ENCODE data around the gene ARHGAP26.

Gene ARHGAP26

DNA sequence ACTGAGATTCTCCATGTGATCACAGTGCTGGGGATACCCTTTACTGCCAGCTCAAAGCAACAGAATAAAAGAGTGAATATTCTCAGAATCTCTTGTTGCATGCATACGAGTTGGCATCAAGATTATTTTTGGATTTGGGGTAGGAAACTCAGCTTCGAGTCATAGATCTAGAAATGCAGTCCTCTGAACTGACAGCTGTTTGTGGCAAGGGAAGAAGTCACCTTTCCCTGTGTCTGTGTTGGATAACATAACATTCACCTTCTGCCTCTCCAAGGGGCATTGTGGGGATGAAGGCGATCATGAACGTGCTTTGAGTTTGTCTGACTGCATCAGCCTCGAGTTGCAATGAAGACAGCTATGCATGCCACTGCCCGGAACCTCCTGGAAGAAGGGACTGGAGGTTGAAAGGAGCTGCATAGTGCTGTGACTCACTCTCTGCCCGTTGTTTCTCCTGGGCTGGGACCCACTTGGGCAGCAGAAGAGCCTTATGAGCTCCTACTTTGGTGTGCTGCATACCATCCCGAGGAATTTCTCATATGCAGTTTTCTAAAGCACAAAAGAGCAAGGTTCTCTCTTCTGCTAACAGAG, 231.7 kb downstream of the ARHGAP26 start:
- H3K36me3 ChIP-seq (ENCODE audit: control insufficient read depth, low read length): no peaks in the 10 kb centered on the region
- H3K4me3 ChIP-seq (ENCODE audit: low read length): peak overlapping the region; percentile 66
- peak overlapping the region; percentile 87 for H3K4me2 ChIP-seq (ENCODE audit: low read length)
- peak overlapping the region; percentile 91 for H3K27ac ChIP-seq (ENCODE audit: low read depth, low read length)
- no peaks in the 10 kb centered on the region for H3K27me3 ChIP-seq (ENCODE audit: control insufficient read depth, low read length)
- TF ChIP-seq EZH2phosphoT487 (IDR thresholded peaks at IDR 0.05; ENCODE audit: borderline replicate concordance, low read length): no peak
- TF ChIP-seq, protein P1, sequence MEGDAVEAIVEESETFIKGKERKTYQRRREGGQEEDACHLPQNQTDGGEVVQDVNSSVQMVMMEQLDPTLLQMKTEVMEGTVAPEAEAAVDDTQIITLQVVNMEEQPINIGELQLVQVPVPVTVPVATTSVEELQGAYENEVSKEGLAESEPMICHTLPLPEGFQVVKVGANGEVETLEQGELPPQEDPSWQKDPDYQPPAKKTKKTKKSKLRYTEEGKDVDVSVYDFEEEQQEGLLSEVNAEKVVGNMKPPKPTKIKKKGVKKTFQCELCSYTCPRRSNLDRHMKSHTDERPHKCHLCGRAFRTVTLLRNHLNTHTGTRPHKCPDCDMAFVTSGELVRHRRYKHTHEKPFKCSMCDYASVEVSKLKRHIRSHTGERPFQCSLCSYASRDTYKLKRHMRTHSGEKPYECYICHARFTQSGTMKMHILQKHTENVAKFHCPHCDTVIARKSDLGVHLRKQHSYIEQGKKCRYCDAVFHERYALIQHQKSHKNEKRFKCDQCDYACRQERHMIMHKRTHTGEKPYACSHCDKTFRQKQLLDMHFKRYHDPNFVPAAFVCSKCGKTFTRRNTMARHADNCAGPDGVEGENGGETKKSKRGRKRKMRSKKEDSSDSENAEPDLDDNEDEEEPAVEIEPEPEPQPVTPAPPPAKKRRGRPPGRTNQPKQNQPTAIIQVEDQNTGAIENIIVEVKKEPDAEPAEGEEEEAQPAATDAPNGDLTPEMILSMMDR (IDR thresholded peaks at IDR 0.05; ENCODE audit: low read depth, low read length, poor library complexity, severe bottlenecking): no peak
- no peaks in the 10 kb centered on the region for H3K9me2 ChIP-seq (replicated peaks; ENCODE audit: control insufficient read depth, low read length)
- H3F3A ChIP-seq (ENCODE audit: control insufficient read depth, insufficient read depth): peaks cover 7% of the 10 kb centered on the region
- no peaks in the 10 kb centered on the region for H4K20me1 ChIP-seq (ENCODE audit: control insufficient read depth, insufficient read depth, low read depth, low read length)
- peaks cover 74% of the 10 kb centered on the region for H3K4me1 ChIP-seq (ENCODE audit: control insufficient read depth, low read length)
- H3K79me2 ChIP-seq (ENCODE audit: control insufficient read depth, low read length): no peaks in the 10 kb centered on the region
- no peaks in the 10 kb centered on the region for H3K9me3 ChIP-seq (ENCODE audit: control insufficient read depth, insufficient read depth, low read length)

DNA sequence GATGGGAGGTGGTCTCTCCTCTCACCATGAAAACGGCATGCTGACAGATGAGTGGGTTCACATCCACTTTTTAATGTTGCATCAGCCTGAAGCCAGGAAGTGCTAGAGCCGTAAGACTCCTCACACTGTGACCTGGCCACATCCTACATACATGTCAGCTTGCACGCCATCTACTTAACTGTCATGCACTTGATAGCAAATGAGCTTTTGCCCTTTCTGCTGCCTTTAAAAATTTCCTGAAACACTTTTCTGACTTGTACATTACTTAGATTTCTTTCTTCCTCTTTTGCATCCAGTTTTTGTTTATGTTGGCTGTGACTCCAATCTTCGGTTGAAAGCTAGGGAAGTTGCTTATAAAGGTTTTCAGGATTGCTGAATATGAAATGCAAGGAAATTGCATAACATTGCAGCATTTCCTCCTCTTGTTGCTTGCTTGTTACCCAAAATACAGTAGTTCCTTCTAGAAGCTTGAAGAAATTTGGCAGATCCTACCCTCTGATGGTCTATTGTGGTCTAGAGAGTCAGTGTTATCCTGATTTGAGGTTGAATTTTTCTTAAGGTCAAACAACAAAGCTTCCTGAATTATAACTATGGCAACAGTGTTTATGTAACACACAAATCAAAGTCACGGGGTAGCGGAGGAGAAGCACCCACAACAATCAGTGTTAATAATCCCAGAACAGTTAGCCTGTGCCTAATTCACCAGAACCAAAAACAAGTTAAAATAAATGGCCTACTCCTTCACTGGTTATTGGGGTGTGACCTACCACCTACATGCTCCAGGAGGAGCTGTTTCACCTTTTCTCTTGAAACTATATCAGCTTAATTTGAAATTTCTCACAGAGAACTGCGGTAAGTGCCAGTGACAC, 232.5 kb downstream of the ARHGAP26 start:
- Histone ChIP-seq H3K9me2 (replicated peaks; ENCODE audit: control insufficient read depth, low read length) (no peaks in the 10 kb centered on the region), H3K27ac (ENCODE audit: low read depth, low read length) (peak overlapping the region; percentile 91), H3K79me2 (ENCODE audit: control insufficient read depth, low read length) (no peaks in the 10 kb centered on the region), H3K4me3 (ENCODE audit: low read length) (peak overlapping the region; percentile 66), H3K36me3 (ENCODE audit: control insufficient read depth, low read length) (no peaks in the 10 kb centered on the region), H3K9me3 (ENCODE audit: control insufficient read depth, insufficient read depth, low read length) (no peaks in the 10 kb centered on the region), H3K4me1 (ENCODE audit: control insufficient read depth, low read length) (peaks cover 74% of the 10 kb centered on the region), H4K20me1 (ENCODE audit: control insufficient read depth, insufficient read depth, low read depth, low read length) (no peaks in the 10 kb centered on the region), H3K4me2 (ENCODE audit: low read length) (peak overlapping the region; percentile 87), H3K27me3 (ENCODE audit: control insufficient read depth, low read length) (no peaks in the 10 kb centered on the region), H3F3A (ENCODE audit: control insufficient read depth, insufficient read depth) (peaks cover 7% of the 10 kb centered on the region)
- TF ChIP-seq EZH2phosphoT487 (IDR thresholded peaks at IDR 0.05; ENCODE audit: borderline replicate concordance, low read length): no peak
- TF ChIP-seq, protein P1 (IDR thresholded peaks at IDR 0.05; ENCODE audit: low read depth, low read length, poor library complexity, severe bottlenecking): peak; percentile 67

DNA sequence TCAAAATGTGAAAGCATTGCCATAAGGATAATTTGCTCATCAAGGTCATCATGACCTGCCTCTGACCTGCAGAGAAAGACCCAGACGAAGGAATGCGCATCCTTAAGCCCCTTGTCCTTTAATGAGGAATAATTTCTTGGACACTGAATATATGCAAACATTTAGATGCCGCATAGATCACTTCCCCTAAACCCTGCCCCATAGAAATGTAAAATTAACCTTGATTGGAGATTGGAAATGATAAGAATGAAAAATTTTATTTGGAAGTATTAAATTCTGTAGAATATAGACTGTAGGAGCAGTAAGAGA, 233.1 kb downstream of the ARHGAP26 start:
- Histone ChIP-seq H3K27ac (ENCODE audit: low read depth, low read length) (peak overlapping the region; percentile 91), H3K4me1 (ENCODE audit: control insufficient read depth, low read length) (peaks cover 68% of the 10 kb centered on the region)

More for the DNA sequence above, 233.1 kb downstream of the ARHGAP26 start:
- no peak for TF ChIP-seq EZH2phosphoT487 (IDR thresholded peaks at IDR 0.05; ENCODE audit: borderline replicate concordance, low read length)
- TF ChIP-seq, protein P1 (IDR thresholded peaks at IDR 0.05; ENCODE audit: low read depth, low read length, poor library complexity, severe bottlenecking): no peak
- peak overlapping the region; percentile 66 for H3K4me3 ChIP-seq (ENCODE audit: low read length)
- no peaks in the 10 kb centered on the region for H3K79me2 ChIP-seq (ENCODE audit: control insufficient read depth, low read length)
- H4K20me1 ChIP-seq (ENCODE audit: control insufficient read depth, insufficient read depth, low read depth, low read length): no peaks in the 10 kb centered on the region
- no peaks in the 10 kb centered on the region for H3K27me3 ChIP-seq (ENCODE audit: control insufficient read depth, low read length)
- H3K36me3 ChIP-seq (ENCODE audit: control insufficient read depth, low read length): no peaks in the 10 kb centered on the region
- peaks cover 7% of the 10 kb centered on the region for H3F3A ChIP-seq (ENCODE audit: control insufficient read depth, insufficient read depth)
- no peaks in the 10 kb centered on the region for H3K9me3 ChIP-seq (ENCODE audit: control insufficient read depth, insufficient read depth, low read length)
- peak overlapping the region; percentile 87 for H3K4me2 ChIP-seq (ENCODE audit: low read length)
- H3K9me2 ChIP-seq (replicated peaks; ENCODE audit: control insufficient read depth, low read length): no peaks in the 10 kb centered on the region

Data from DOHH2 (cell line).